GM18861 (cell line): ENCODE measurements around the gene REG3A.

ENCODE experiments used
- ATAC-seq: cut with Tn5 transposase; IDR thresholded peaks from one replicate; pipeline ENCODE4 v1.9.1; 2021; ENCODE audit not compliant: unreplicated experiment

REG3A gene

GRCh38 chr2:79122676-79123075 is 36.9 kb downstream of the REG3A start:
- no peak for ATAC-seq

- ATAC-seq: no peak
Measured at GRCh38 chr2:79120194-79120713, 39.3 kb downstream of the REG3A start, which contains the start of gene REG1A. REG1A (plus strand) TSS chr2:79120488; CDS start chr2:79120862, 374 bp downstream.

GRCh38 chr2:79116997-79117928 is 42.3 kb downstream of the REG3A start:
- ATAC-seq: no peak

DNA sequence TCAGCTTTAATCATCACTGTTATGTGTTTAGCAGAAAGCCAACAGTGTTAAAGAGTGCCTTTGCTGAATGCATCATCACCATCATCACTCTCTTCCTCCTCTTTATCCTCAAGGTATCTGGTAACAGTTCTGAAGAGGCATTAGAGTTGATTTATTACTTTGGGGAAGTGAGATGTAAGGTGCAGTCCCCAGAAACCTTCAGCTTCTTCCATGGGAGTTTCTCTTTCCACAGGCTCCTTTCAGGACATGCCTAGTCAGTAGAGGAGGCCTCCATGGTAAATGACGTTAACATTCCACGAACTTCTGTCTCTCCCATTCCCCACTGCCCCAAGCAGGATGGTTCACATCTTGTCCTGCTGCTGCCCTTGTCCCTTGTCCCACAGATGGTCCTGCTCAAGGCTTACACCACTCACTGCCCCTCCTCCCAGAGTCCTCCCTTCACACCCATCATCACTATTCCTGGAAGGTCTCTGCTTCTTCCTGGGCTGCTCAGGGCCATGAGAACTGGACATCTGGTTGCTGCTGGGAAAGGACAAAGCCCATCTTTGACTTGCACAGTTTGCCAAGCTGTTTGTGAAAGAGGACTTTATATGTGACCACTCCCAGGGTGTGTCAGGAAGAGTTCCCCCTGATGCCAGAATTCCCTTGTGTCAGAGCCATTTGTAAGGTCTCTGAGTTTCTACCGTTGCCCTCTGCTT is 44.6 kb downstream of the REG3A start:
- ATAC-seq: no peak

GRCh38 chr2:79112269-79112668 is 47.3 kb downstream of the REG3A start:
- no peak for ATAC-seq
